ENCODE results near the gene CUL3. TPM values are rescaled to one million over a fixed set of nuclear protein-coding genes. Genes with fewer than 3 reads are reported as not detected.
"Not testable (repeated sequence)": the region's sequence is repeated elsewhere in the genome, so short reads cannot be mapped to it uniquely, and the experiment has no call there.

Gene CUL3
- total RNA-seq, 1 donor from 2014 or later = 82.3 TPM

GRCh38 chr2:224545884-224546644 is 39.1 kb downstream of the CUL3 start:
- intact Hi-C loops (cut with micrococcal nuclease) = loop anchor here (5.0 kb wide), 1 partner anchor 36 kb away; no protein-coding TSS in a partner anchor

DNA sequence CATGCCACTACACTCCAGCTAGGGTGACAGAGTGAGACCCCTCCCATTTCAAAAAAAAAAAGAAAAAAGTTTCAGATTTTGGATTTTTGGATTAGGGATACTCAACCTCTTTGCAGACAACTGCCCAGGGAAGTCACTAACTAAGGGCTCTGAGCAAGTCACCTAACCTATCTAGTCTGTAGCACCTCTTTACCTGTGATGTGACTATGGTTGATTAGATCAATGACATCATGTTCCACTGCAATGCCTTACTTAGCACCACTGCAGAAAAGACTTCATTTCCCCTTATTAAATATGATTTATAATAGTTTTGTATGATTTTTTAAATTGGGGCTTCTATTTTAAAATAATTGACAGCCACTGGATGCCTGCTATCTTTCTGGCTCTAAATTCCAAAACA is 41.2 kb downstream of the CUL3 start:
- intact Hi-C loops (cut with micrococcal nuclease) = no loop called here

DNA sequence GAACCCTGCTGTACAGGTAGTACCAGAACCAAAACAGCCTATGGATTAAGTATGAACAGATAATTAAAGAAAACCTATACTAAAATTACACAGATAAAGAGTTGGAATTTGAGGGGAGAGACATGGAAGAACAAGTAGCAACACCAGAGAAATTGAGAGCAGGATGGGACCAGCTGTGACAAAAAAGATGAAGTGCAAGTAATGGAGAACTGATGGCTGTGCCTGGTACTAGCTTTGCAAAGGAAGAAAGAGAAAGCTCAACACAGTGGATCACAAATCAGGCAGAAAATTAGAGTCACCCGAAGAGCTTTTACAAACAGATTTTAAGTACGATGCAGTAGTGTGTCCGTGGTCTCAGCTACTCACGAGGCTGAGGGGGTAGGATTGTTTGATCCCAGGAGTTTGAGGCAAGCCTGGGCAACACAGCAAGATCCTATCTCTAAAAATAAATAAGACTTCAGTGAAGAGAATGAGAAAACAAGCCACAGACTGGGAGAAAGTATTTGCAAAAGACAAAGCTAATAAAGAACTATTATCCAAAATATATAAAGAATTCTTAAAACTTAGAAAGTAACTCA is 46.5 kb downstream of the CUL3 start:
- intact Hi-C loops (cut with micrococcal nuclease) = no loop called here

- intact Hi-C loops (cut with micrococcal nuclease) = loop anchor here (1.0 kb wide), 1 partner anchor 8 kb away; no protein-coding TSS in a partner anchor
These were observed 52.2 kb downstream of the CUL3 start for GRCh38 chr2:224532931-224533330.

DNA sequence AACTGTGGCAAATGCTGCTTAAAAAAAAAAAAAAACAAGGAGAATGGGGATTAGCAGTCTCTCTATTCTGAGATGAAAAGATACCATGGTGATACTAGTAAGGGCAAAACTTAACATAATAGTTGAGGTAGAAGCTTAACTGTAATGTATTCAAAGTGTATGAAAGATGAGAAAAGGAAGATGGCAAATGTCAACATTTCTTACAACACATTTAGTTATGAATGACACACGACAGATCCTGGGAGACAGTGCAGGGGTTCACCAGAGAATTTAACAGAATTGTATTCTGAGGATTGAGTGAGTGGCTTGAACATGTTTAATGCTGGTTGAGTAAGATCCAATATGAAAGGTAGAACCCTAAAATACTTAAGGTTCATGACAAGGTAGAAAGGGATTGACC is 52.7 kb downstream of the CUL3 start:
- intact Hi-C loops (cut with micrococcal nuclease) = no loop called here

- intact Hi-C loops (cut with micrococcal nuclease) = no loop called here
These were observed 57.0 kb downstream of the CUL3 start for GRCh38 chr2:224528171-224528570.

- intact Hi-C loops (cut with micrococcal nuclease) = loop anchor here (1.0 kb wide), 1 partner anchor 8 kb away; no protein-coding TSS in a partner anchor
These were observed 59.4 kb downstream of the CUL3 start for GRCh38 chr2:224525774-224526173.

GRCh38 chr2:224524657-224525056 is 60.5 kb downstream of the CUL3 start:
- intact Hi-C loops (cut with micrococcal nuclease) = loop anchor here (1.0 to 5.0 kb wide), 4 partner anchors 9 to 567 kb away; partner anchors contain the start of genes CUL3, FAM124B and MRPL44

DNA sequence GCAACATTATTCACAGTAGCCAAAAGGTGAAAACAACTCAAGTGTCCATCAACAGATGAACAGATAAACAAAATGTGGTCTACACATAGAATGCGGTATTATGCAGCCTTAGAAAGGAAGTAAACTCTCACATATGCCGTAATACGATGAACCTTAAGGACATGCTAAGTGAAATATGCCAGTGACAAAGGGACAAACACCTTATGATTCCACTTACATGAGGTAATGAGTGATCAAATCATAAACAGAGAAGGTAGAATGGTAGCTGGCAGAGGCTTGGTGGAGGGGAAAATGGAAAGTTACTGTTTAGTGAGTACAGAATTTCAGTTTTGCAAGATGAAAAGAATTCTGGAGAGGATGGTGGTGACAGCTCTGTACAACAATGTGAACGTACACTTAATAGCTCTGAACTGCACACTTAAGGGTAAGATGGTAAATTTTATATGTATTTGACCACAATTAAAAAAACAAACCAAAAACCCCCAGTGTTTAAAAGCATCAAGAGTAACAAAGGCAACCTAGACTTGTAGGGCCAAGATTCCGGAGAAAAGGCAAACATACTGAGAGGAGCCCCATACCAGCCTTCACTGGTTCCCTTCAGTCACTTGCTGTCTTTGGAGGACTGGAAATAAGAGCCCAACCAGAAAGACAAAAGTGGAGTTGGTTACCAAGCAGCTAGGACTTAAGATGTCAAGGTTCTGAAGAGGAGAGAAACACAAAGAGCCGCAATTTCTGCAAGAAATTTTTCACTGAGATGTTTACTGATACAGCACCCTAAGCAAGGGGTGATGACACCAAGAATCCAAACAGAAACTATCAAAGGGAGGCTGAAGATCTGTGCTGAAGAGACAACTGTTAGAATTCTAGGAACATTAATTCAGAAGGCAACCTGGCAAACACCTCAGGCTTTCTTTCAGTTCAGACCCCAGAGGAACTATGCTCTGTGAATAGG is 61.3 kb downstream of the CUL3 start:
- intact Hi-C loops (cut with micrococcal nuclease) = loop anchor here (1.0 to 5.0 kb wide), 3 partner anchors 61 to 567 kb away; partner anchors contain the start of genes CUL3, FAM124B and MRPL44

GRCh38 chr2:224522483-224522882 is 62.7 kb downstream of the CUL3 start:
- intact Hi-C loops (cut with micrococcal nuclease) = loop anchor here (5.0 kb wide), 1 partner anchor 565 kb away; the partner anchor contains the start of gene MRPL44

- intact Hi-C loops (cut with micrococcal nuclease) = loop anchor here (1.0 to 5.0 kb wide), 2 partner anchors 10 to 563 kb away; partner anchors contain the start of gene MRPL44
These were observed 65.1 kb downstream of the CUL3 start for GRCh38 chr2:224520064-224520463.

GRCh38 chr2:224518806-224519580 is 66.2 kb downstream of the CUL3 start:
- intact Hi-C loops (cut with micrococcal nuclease) = no loop called here

GRCh38 chr2:224517963-224518362 is 67.2 kb downstream of the CUL3 start:
- intact Hi-C loops (cut with micrococcal nuclease) = no loop called here

- intact Hi-C loops (cut with micrococcal nuclease) = not testable (repeated sequence)
These were observed 68.8 kb downstream of the CUL3 start for GRCh38 chr2:224516393-224516792.

DNA sequence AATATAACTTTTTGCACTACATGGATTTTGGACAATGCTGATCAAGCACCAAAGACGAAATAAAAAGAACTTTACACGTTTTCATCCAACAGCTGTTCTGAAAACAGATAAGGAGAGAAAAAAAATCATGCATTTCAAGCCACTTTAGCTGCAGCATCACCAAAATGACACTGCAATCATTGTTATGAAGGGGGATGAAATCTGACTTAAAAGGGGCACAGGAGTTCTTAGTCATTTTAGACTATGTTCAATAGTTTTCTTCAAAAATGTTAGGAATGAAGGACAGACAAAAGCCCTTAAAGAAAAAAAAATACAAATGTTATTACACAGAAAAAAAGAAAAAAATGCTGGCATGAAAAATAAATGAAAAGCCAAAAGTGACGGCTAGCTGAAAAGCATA is 71.2 kb downstream of the CUL3 start:
- intact Hi-C loops (cut with micrococcal nuclease) = no loop called here

DNA sequence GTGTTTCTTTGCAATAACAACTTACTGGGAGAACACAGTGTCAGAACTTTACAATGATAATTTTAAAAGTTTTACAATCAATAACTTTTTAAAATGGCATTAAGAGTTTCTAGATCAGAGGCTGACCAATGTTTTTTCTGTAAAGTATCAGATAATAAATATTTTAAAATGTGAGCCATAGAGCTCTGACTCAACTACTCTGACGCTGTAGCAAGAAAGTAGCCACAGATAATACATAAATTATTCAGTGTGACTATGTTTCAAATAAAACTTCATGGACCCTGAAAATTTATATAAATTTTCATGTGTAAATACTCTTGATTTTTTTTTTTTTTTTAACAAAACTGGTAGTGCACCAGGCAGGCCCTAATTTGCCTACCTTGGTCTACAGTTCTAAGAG is 77.4 kb downstream of the CUL3 start:
- intact Hi-C loops (cut with micrococcal nuclease) = no loop called here

DNA sequence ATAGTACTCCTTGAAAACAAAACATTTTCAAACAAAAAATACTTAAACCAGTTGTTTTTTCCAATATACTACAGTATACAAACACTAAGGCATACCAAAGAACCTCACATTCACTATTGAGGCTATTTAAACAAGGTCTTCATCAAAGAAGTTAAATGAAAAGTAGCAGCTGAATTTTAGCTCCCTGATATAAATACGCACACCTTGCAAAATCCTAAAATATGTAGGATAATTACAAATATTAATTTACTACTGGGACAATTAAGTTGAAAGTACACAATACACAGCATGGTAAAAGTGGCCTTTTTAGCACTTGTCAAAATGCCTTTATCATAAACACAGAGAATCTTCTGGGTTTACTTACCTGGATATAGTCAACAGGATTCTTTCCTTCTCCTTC is 78.7 kb downstream of the CUL3 start:
- intact Hi-C loops (cut with micrococcal nuclease) = no loop called here

- intact Hi-C loops (cut with micrococcal nuclease) = loop anchor here (1.0 kb wide), 1 partner anchor 9 kb away; no protein-coding TSS in a partner anchor
These were observed 86.2 kb downstream of the CUL3 start for GRCh38 chr2:224498991-224499390.

DNA sequence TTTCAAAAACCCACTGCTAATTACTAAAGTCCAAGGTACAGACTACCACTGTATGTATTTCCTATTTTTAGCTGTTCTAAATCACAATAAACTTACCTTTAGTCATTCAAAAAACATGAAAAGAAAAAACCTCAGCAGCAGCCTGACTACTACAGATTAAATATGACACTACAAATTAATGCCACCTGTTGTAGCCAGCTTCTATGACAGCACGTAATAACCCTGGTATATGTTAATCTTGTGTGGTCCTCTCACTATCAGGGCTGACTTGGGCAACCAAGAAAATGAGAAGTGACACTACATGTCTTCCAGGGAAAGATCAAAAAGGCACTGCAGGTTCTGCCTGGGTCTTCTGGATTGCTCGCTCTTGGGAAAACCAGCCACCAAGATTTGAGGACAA is 92.6 kb downstream of the CUL3 start:
- intact Hi-C loops (cut with micrococcal nuclease) = no loop called here

DNA sequence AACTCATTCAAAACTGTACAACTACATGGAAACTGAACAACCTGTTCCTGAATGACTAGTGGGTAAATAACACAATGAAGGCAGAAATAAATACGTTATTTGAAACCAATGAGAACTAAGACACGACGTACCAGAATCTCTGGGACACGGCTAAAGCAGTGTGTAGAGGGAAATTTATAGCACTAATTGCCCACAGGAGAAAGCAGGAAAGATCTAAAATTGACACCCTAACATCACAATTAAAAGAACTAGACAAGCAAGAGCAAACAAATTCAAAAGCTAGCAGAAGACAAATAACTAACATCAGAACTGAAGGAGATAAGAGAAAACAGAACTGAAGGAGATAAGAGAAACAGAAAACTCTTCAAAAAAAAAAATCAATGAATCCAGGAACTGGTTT is 97.2 kb downstream of the CUL3 start:
- intact Hi-C loops (cut with micrococcal nuclease) = not testable (repeated sequence)
